GM12874 (cell line): ENCODE data around the gene CA6.

Source experiments
- TF ChIP-seq, protein P1 (sequence below): IDR thresholded peaks from 2 replicates; pipeline ENCODE4 v1.5.1; 2011; ENCODE audit warnings: low read depth, mild to moderate bottlenecking, control low read depth, low read length, moderate library complexity; ENCODE audit not compliant: insufficient read depth

CA6 gene

DNA sequence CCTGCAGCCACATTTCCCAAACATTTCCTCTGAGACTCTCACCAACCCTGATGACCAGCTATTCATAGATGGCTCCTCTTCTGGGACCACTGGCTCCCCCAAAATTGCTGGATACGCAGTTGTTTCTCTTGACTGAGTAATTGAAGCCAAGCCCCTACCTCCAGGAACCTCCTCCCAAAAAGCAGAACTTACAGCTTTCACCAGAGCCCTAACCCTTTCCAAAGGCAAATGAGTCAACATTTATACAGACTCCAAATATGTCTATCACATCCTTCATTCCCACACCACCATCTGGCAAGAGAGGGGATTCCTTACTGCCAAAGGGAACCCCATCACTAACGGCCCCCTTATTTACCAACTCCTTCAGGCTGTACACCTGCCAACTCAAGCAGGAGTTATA is 20.3 kb upstream of the CA6 start:
- TF ChIP-seq, protein P1, sequence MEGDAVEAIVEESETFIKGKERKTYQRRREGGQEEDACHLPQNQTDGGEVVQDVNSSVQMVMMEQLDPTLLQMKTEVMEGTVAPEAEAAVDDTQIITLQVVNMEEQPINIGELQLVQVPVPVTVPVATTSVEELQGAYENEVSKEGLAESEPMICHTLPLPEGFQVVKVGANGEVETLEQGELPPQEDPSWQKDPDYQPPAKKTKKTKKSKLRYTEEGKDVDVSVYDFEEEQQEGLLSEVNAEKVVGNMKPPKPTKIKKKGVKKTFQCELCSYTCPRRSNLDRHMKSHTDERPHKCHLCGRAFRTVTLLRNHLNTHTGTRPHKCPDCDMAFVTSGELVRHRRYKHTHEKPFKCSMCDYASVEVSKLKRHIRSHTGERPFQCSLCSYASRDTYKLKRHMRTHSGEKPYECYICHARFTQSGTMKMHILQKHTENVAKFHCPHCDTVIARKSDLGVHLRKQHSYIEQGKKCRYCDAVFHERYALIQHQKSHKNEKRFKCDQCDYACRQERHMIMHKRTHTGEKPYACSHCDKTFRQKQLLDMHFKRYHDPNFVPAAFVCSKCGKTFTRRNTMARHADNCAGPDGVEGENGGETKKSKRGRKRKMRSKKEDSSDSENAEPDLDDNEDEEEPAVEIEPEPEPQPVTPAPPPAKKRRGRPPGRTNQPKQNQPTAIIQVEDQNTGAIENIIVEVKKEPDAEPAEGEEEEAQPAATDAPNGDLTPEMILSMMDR: no peak

DNA sequence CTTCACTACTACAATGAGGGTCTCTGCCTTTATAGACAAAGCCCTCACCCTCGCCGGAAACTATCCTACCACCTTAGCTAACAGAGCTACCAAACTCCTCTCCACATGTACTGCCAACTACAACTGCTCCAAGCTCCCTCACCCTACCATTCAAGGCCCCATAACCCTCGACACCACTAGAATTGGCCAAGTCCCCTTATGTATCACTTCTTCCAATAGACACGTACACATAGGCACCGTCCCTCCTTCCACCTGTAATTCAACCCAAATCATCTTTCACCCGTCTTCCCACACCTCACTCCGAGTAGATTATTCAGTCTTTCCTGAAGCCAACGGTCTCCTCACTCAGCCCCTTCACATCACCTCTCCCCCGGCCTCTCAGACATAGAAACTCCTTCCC is 19.7 kb upstream of the CA6 start:
- TF ChIP-seq, protein P1: no peak

DNA sequence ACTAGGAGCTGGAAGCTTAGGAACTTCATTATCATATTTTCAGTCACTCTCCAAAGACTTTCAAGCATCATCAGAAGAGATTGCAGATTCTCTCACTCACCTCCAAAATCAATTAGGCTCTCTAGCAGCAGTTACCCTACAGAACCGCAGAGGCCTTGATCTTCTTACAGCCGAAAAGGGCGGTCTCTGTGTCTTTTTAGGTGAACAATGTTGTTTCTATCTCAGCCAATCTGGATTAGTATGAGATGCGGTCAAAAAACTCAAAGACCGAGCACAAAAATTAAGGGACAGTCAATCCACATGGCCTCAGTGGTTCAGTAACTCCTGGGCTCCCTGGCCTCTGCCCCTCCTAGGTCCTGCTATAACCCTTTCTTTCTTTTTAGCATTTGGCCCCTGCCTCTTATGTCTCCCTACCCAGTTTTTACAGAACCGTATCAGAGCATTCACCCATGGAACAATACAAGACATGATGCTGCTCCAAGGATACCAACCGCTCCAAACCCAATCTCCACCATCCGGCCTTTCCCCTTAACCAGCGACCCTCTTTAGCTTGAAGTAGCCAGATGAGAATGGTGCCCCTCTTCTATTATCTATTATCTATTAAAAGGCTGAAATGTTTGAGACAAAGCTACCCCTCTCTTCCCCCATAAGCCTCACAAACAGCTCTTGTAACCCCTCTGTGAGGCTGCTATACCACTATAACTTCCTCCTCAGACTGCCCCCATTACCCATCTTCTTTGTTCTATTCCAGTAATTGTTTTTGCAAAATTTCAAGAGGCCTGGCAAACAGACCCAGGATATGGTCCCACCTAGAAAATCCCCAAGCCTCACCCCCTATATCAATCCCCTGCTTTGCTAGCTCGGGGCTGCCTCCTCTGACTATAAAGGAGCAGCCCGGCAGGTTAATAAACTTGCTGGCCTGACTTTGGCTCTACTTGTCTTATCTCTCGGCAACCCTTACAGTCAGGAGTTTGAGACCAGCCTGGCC is 18.7 kb upstream of the CA6 start:
- TF ChIP-seq, protein P1: no peak

DNA sequence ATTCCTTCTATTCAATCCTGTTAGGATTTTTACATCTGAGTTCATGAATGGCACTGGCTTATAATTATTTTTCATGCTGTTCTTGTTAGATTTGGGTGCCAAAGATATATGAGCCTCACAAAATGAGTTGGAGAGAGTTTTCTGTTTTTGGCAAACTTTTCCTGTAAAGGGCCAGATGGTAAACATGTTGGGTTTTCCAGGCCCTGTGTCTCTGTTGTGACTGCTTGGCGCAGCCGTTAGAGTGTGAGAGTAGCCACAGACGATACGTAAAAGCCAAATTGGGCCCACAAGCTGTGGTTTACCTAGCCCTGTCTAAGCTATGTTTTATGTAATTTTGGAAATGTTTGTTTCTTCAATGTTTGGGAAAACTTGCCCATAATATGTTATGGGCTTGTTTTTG is 15.6 kb upstream of the CA6 start:
- TF ChIP-seq, protein P1: no peak

DNA sequence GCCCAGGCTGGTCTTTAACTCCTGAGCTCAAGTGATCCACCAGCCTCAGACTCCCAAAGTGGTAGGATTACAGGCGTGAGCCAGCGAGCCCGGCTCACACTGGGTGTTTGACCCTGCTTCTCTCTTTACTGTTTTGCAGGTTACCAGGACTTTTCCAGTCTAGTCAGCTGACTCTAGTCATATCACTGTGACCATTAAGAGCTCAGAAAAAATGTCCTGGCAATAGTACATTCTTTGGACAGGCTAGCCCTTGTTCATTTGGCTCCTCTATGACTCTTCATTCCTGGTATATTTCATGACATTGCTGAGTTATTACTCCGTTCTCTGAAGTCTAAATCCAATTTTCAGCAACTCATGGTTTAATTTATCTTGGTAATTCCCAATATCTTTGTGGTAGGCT is 8.0 kb upstream of the CA6 start:
- TF ChIP-seq, protein P1: no peak

DNA sequence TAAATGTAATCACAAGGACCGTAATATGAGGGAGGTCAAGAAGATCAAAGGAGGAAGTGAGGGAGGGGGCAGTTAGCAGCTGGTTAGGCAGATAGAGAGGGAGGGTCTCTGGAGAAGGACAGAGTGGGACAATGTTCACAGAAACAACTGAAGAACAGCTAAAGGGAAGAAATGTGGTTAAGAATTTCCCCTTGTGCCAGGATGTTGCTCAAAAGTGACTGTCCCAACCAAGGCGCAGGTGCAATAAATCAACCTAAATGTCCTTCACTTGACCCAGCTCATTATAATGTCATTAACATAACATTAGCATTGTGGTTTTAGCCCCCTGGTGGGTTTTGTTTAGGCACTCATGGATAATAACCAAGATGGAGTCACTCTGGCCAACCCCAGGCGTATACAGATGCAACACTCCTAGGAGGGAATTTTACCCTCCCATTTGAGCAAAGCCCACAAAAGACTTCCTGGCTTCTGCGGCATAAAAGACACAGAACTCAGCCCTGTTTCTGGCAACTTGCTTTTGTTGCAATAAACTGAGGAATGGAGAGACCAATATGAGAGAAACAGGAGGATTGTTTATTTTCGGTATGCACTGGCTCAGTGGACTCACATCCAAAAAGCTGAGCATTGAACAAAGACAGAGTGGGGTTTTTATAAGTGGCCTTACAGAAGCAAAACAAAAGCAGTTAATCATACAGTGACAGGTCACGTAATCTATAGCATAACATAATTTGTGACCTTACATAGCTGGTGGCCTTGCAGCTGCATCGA is 7.3 kb upstream of the CA6 start:
- TF ChIP-seq, protein P1: no peak

DNA sequence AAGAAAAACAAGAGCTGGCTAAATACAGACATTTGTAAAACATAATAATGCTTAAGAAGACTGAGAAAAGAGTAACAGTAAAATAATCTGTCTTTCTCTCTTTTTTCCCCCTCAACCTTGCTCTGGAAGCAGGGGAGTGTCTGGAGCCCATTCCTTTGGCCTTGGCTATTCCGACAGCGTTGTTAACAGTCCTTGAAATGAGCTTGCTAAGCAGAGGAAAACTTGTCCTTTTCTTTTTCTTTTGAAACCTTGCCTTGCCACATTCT is 6.7 kb upstream of the CA6 start:
- TF ChIP-seq, protein P1: no peak
